SK-N-SH (cell line): ENCODE data around the gene OBSCN. TPM values are rescaled to one million over a fixed set of nuclear protein-coding genes. Genes with fewer than 3 reads are reported as not detected.

Source experiments
- CTCF ChIA-PET: fragments of 300-600, 350-600 bp; formaldehyde crosslinking; extraction: SDS; loops from one replicate; lab custom pipeline; 2021; lab: Yijun Ruan, JAX
- POLR2A ChIA-PET: fragments of 350-600 bp; sonication (Branson Sonifier 250); formaldehyde crosslinking; extraction: SDS; loops from one replicate; lab custom pipeline; 2020; ENCODE audit warnings: antibody characterized with exemption, inconsistent platforms; lab: Yijun Ruan, JAX
- DNase-seq: peaks from one replicate; pipeline ENCODE4 v3.0.0; 2012
- H2AFZ ChIP-seq: fragments of 200-600 bp; sonication (generic); 2 replicates; pipeline ENCODE4 v1.8.1; 2016; ENCODE audit warnings: antibody characterized with exemption, mild to moderate bottlenecking, low read depth
- H3F3A ChIP-seq: fragments of 200-600 bp; sonication (generic); replicated peaks from 2 replicates; pipeline ENCODE3; 2016; ENCODE audit warnings: antibody characterized with exemption, mild to moderate bottlenecking; ENCODE audit not compliant: insufficient read depth
- H3K27ac ChIP-seq, 2 experiments: fragments of 200-500 bp in 1 of 2; fragments of 200-600 bp in 1 of 2; sonication (Bioruptor generic) in 1 of 2; sonication (generic), shearing (Covaris generic) in 1 of 2; 2 replicates each; pipeline versions ENCODE4 v1.5.1 to v1.6.1; 2014 to 2016; ENCODE audit warnings: low read depth in 2 of 2, inconsistent platforms in 1 of 2, low read length in 1 of 2, mild to moderate bottlenecking in 1 of 2, mixed read lengths in 1 of 2
- H3K27me3 ChIP-seq: fragments of 200-600 bp; sonication (generic), shearing (Covaris generic); 2 replicates; pipeline ENCODE4 v1.6.1; 2016; ENCODE audit warnings: mixed run types; ENCODE audit not compliant: insufficient read depth
- H3K36me3 ChIP-seq, 2 experiments: fragments of 200-500 bp in 1 of 2; fragments of 200-600 bp in 1 of 2; sonication (Bioruptor generic) in 1 of 2; sonication (generic) in 1 of 2; replicated peaks in 1 of 2; 2 replicates each; pipeline versions ENCODE3 to v1.5.1; 2014 to 2016; ENCODE audit warnings: low read length in 1 of 2, mild to moderate bottlenecking in 1 of 2; ENCODE audit not compliant: insufficient read depth in 2 of 2, control insufficient read depth in 1 of 2
- H3K4me1 ChIP-seq, 2 experiments: fragments of 200-500 bp in 1 of 2; fragments of 200-600 bp in 1 of 2; sonication (Bioruptor generic) in 1 of 2; sonication (generic), shearing (Covaris generic) in 1 of 2; 2 replicates each; pipeline versions ENCODE4 v1.5.1 to v1.6.1; 2014 to 2016; ENCODE audit warnings: low read depth in 1 of 2, low read length in 1 of 2, mixed run types in 1 of 2; ENCODE audit not compliant: insufficient read depth in 2 of 2, control insufficient read depth in 1 of 2
- H3K4me2 ChIP-seq: fragments of 200-600 bp; sonication (generic), shearing (Covaris generic); 2 replicates; pipeline ENCODE4 v1.6.1; 2017; ENCODE audit warnings: mixed run types
- H3K4me3 ChIP-seq, 2 experiments: fragments of 200-500 bp in 1 of 2; fragments of 200-600 bp in 1 of 2; sonication (Bioruptor generic) in 1 of 2; sonication (generic), shearing (Covaris generic) in 1 of 2; 2 replicates each; pipeline versions ENCODE4 v1.5.1 to v1.8.1; 2014 to 2016; ENCODE audit warnings: low read depth in 2 of 2, inconsistent platforms in 1 of 2, low read length in 1 of 2, mild to moderate bottlenecking in 1 of 2, mixed read lengths in 1 of 2, moderate library complexity in 1 of 2
- H3K79me2 ChIP-seq: fragments of 200-600 bp; sonication (generic); 2 replicates; pipeline ENCODE4 v1.8.1; 2017; ENCODE audit warnings: mild to moderate bottlenecking; ENCODE audit not compliant: insufficient read depth
- H3K9ac ChIP-seq: fragments of 200-600 bp; sonication (generic); 2 replicates; pipeline ENCODE4 v1.6.1; 2017; ENCODE audit warnings: mixed run types
- H3K9me2 ChIP-seq: fragments of 200-600 bp; sonication (generic); 2 replicates; pipeline ENCODE4 v1.6.1; 2017; ENCODE audit warnings: mixed run types
- H3K9me3 ChIP-seq: fragments of 200-600 bp; sonication (generic); 2 replicates; pipeline ENCODE4 v1.6.1; 2017; ENCODE audit warnings: mixed run types, mild to moderate bottlenecking, moderate library complexity
- H4K20me1 ChIP-seq: fragments of 200-600 bp; sonication (generic); 2 replicates; pipeline ENCODE4 v1.6.1; 2017; ENCODE audit warnings: mild to moderate bottlenecking, mixed run types; ENCODE audit not compliant: insufficient read depth
- FOSL2 ChIP-seq: IDR thresholded peaks from 2 replicates; pipeline ENCODE4 v1.4.0; 2012; ENCODE audit warnings: low read depth, mild to moderate bottlenecking, moderate library complexity, borderline replicate concordance
- GATA2 ChIP-seq: sonication (generic); formaldehyde crosslinking; IDR thresholded peaks from 2 replicates; pipeline ENCODE4 v1.5.0; 2020; ENCODE audit warnings: mild to moderate bottlenecking, missing genetic modification reagents
- JUND ChIP-seq: IDR thresholded peaks from 2 replicates; pipeline ENCODE4 v1.4.0; 2012
- MAX ChIP-seq: IDR thresholded peaks from 2 replicates; pipeline ENCODE4 v1.4.0; 2012; ENCODE audit warnings: low read depth
- PBX3 ChIP-seq: IDR thresholded peaks from 2 replicates; pipeline ENCODE4; 2012
- POLR2AphosphoS5 ChIP-seq: IDR thresholded peaks from 2 replicates; pipeline ENCODE4 v1.6.1; 2012; ENCODE audit warnings: low read depth, low read length
- RFX5 ChIP-seq: IDR thresholded peaks from 2 replicates; pipeline ENCODE4 v1.6.1; 2012; ENCODE audit warnings: mild to moderate bottlenecking, improper control_type of control experiment, low read length
- SMC3 ChIP-seq: IDR thresholded peaks from 2 replicates; pipeline ENCODE4 v1.6.1; 2012; ENCODE audit warnings: low read depth, low read length, improper control_type of control experiment
- TAF1 ChIP-seq: IDR thresholded peaks from 2 replicates; pipeline ENCODE4 v1.6.1; 2012; ENCODE audit warnings: low read depth, mild to moderate bottlenecking, low read length, moderate library complexity, borderline replicate concordance
- TEAD4 ChIP-seq: IDR thresholded peaks from 2 replicates; pipeline ENCODE4 v1.4.0; 2012; ENCODE audit warnings: mild to moderate bottlenecking, borderline replicate concordance; ENCODE audit not compliant: insufficient read depth
- YY1 ChIP-seq: IDR thresholded peaks from 2 replicates; pipeline ENCODE4 v1.4.0; 2012; ENCODE audit warnings: low read depth, mild to moderate bottlenecking
- ZBTB33 ChIP-seq: IDR thresholded peaks from 2 replicates; pipeline ENCODE4 v1.4.0; 2012; ENCODE audit warnings: low read depth, borderline replicate concordance
- WGBS: methylation state at CpG from one replicate; pipeline ENCODE4 v1.1.6; 2017; ENCODE audit warnings: low lambda C conversion rate; 5-methylcytosine and 5-hydroxymethylcytosine counted together
- polyA plus RNA-seq, 3 experiments: library from polyadenylated mRNA; depleted of rRNA; stranded (reverse); fragments of >200 nt; gene quantifications; 2 replicates each; pipeline ENCODE4 v1.2.3, GENCODE V29; 2012
- TF ChIP-seq, protein P1 (sequence below): fragments of 150-350 bp; IDR thresholded peaks from 2 replicates; pipeline ENCODE4 v1.6.1; 2017; ENCODE audit warnings: antibody characterized with exemption, low read length, low read depth, borderline replicate concordance
- TF ChIP-seq, protein P2 (sequence below): fragments of 150-350 bp; IDR thresholded peaks from 2 replicates; pipeline ENCODE4 v1.6.1; 2016; ENCODE audit warnings: mild to moderate bottlenecking, low read depth, low read length
- TF ChIP-seq, protein P3 (sequence below): fragments of 200-600 bp; sonication (generic); IDR thresholded peaks from 2 replicates; pipeline ENCODE4 v1.6.1; 2017; ENCODE audit warnings: antibody characterized with exemption, mild to moderate bottlenecking, moderate library complexity

The OBSCN gene
- polyA plus RNA-seq, 1 of the 3 experiments (the other 2 are of a cell fraction) = 4.0 TPM

DNA sequence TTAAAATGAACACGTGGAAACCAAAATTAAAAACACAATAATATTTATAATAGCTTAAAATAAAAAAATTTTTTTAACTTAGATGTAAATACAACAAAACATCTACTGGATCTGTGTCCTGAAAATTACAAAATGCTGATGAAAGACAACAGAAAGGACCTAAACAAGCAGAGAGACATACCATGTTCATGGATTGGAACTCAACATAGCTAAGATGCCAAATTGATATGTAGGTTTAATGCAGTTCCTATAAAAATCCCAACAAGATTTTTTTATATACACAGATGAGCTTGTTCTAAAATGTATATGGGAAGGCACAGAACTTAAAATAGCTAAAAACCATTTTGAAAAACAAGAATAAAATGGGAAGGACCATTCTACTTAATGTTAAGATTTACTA, 117.4 kb downstream of the OBSCN start:
- H4K20me1 ChIP-seq = no peaks in the 10 kb centered on the region
- no peak overlapping the region for H3K9ac ChIP-seq
- whole genome bisulfite sequencing = 10% methylated on average over 1 of the region's 1 CpG
- CTCF ChIA-PET = interaction anchor here (0.7 to 1.0 kb wide), 3 partner anchors 17 to 44 kb away, joined by 3 read pairs; no protein-coding TSS in a partner anchor
- H3K4me2 ChIP-seq = no peak overlapping the region
- H3K27ac ChIP-seq = no peak overlapping the region
- H3F3A ChIP-seq = no peaks in the 10 kb centered on the region
- no peak for DNase-seq
- no peaks in the 10 kb centered on the region for H3K4me1 ChIP-seq
- H3K9me3 ChIP-seq = no peaks in the 10 kb centered on the region
- H2AFZ ChIP-seq = no peak overlapping the region
- no peaks in the 10 kb centered on the region for H3K27me3 ChIP-seq
- H3K36me3 ChIP-seq = no peaks in the 10 kb centered on the region
- H3K9me2 ChIP-seq = no peaks in the 10 kb centered on the region
- H3K79me2 ChIP-seq = no peaks in the 10 kb centered on the region
- TF ChIP-seq POLR2AphosphoS5 = no peak
- TF ChIP-seq, protein P1, sequence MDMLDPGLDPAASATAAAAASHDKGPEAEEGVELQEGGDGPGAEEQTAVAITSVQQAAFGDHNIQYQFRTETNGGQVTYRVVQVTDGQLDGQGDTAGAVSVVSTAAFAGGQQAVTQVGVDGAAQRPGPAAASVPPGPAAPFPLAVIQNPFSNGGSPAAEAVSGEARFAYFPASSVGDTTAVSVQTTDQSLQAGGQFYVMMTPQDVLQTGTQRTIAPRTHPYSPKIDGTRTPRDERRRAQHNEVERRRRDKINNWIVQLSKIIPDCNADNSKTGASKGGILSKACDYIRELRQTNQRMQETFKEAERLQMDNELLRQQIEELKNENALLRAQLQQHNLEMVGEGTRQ = no peak
- TF ChIP-seq RFX5 = no peak
- no peak for TF ChIP-seq SMC3
- no peak for TF ChIP-seq TAF1
- TF ChIP-seq YY1 = no peak
- TF ChIP-seq TEAD4 = no peak
- TF ChIP-seq, all 33 proteins: peak for 0
- no peak overlapping the region for H3K4me3 ChIP-seq
- POLR2A ChIA-PET = no interaction called here

- no peak overlapping the region for H3K4me3 ChIP-seq
- no peaks in the 10 kb centered on the region for H3K9me3 ChIP-seq
- no peak overlapping the region for H3K9ac ChIP-seq
- H3K79me2 ChIP-seq = no peaks in the 10 kb centered on the region
- no peaks in the 10 kb centered on the region for H3F3A ChIP-seq
- WGBS = 64% methylated on average over 2 of the region's 2 CpGs
- DNase-seq = no peak
- H3K27ac ChIP-seq = no peak overlapping the region
- H3K27me3 ChIP-seq = no peaks in the 10 kb centered on the region
- ChIA-PET POLR2A (no interaction called here), CTCF (interaction anchor here (0.8 kb wide), 1 partner anchor 134 kb away, joined by 3 read pairs; no protein-coding TSS in a partner anchor)
- H3K36me3 ChIP-seq = no peaks in the 10 kb centered on the region
- no peaks in the 10 kb centered on the region for H3K9me2 ChIP-seq
- no peaks in the 10 kb centered on the region for H4K20me1 ChIP-seq
- H2AFZ ChIP-seq = no peak overlapping the region
- no peaks in the 10 kb centered on the region for H3K4me1 ChIP-seq
- no peak overlapping the region for H3K4me2 ChIP-seq
- no peak for TF ChIP-seq PBX3
- TF ChIP-seq JUND = no peak
- TF ChIP-seq, protein P2, sequence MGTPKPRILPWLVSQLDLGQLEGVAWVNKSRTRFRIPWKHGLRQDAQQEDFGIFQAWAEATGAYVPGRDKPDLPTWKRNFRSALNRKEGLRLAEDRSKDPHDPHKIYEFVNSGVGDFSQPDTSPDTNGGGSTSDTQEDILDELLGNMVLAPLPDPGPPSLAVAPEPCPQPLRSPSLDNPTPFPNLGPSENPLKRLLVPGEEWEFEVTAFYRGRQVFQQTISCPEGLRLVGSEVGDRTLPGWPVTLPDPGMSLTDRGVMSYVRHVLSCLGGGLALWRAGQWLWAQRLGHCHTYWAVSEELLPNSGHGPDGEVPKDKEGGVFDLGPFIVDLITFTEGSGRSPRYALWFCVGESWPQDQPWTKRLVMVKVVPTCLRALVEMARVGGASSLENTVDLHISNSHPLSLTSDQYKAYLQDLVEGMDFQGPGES = no peak
- TF ChIP-seq MAX = no peak
- TF ChIP-seq FOSL2 = no peak
- TF ChIP-seq GATA2 (CRISPR knock-in tag) = no peak
- no peak for TF ChIP-seq ZBTB33
- TF ChIP-seq, protein P3, sequence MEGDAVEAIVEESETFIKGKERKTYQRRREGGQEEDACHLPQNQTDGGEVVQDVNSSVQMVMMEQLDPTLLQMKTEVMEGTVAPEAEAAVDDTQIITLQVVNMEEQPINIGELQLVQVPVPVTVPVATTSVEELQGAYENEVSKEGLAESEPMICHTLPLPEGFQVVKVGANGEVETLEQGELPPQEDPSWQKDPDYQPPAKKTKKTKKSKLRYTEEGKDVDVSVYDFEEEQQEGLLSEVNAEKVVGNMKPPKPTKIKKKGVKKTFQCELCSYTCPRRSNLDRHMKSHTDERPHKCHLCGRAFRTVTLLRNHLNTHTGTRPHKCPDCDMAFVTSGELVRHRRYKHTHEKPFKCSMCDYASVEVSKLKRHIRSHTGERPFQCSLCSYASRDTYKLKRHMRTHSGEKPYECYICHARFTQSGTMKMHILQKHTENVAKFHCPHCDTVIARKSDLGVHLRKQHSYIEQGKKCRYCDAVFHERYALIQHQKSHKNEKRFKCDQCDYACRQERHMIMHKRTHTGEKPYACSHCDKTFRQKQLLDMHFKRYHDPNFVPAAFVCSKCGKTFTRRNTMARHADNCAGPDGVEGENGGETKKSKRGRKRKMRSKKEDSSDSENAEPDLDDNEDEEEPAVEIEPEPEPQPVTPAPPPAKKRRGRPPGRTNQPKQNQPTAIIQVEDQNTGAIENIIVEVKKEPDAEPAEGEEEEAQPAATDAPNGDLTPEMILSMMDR = no peak
- TF ChIP-seq, protein P1 = no peak
Measured at GRCh38 chr1:228329887-228330286, 122.0 kb downstream of the OBSCN start.
